SU-DHL-6 (cell line): Measurements from ENCODE around the gene POU3F3.

Experiments used
- H2AFZ ChIP-seq: fragments of 200-600 bp; sonication (generic); 2 replicates; pipeline ENCODE4 v1.6.1; 2014; ENCODE audit warnings: low read depth, mild to moderate bottlenecking, moderate library complexity, mixed read lengths, antibody characterized with exemption, low read length; ENCODE audit not compliant: severe bottlenecking
- H3F3A ChIP-seq: fragments of 200-600 bp; shearing (Covaris generic); 2 replicates; pipeline ENCODE4 v1.6.0; 2016; ENCODE audit warnings: antibody characterized with exemption, mild to moderate bottlenecking; ENCODE audit not compliant: insufficient read depth
- H3K27ac ChIP-seq: fragments of 200-600 bp; sonication (generic); 2 replicates; pipeline ENCODE4 v1.5.1; 2016; ENCODE audit warnings: low read depth, mild to moderate bottlenecking, low read length, moderate library complexity, mixed read lengths
- H3K27me3 ChIP-seq: fragments of 200-600 bp; sonication (generic), shearing (Covaris generic); 2 replicates; pipeline ENCODE4 v1.6.0; 2014; ENCODE audit warnings: mild to moderate bottlenecking, low read length
- H3K36me3 ChIP-seq: fragments of 200-600 bp; sonication (generic); 2 replicates; pipeline ENCODE4 v1.6.1; 2014; ENCODE audit warnings: mild to moderate bottlenecking, low read length, mixed read lengths
- H3K4me2 ChIP-seq: fragments of 300-600, 200-600 bp; shearing (Covaris generic), sonication (generic); 2 replicates; pipeline ENCODE4 v1.6.0; 2014; ENCODE audit warnings: low read length, low read depth, mild to moderate bottlenecking; ENCODE audit not compliant: poor library complexity, severe bottlenecking
- H3K4me3 ChIP-seq: fragments of 200-600 bp; sonication (generic); 2 replicates; pipeline ENCODE4 v1.5.1; 2014; ENCODE audit warnings: antibody characterized with exemption, low read length, mild to moderate bottlenecking, mixed read lengths; ENCODE audit not compliant: insufficient read depth, poor library complexity, severe bottlenecking
- H3K79me2 ChIP-seq: fragments of 200-600 bp; sonication (generic); 2 replicates; pipeline ENCODE4 v1.6.1; 2014; ENCODE audit warnings: mild to moderate bottlenecking, low read length, moderate library complexity; ENCODE audit not compliant: insufficient read depth
- H3K9ac ChIP-seq: fragments of 200-600 bp; sonication (generic); 2 replicates; pipeline ENCODE4 v1.7.0; 2014; ENCODE audit warnings: mild to moderate bottlenecking, low read length
- H3K9me2 ChIP-seq: fragments of 200-600 bp; sonication (generic); replicated peaks from 2 replicates; pipeline ENCODE4 v1.6.1; 2014; ENCODE audit warnings: low read length; ENCODE audit not compliant: insufficient read depth
- H3K9me3 ChIP-seq: fragments of 200-600 bp; sonication (generic); 2 replicates; pipeline ENCODE4 v1.6.1; 2014; ENCODE audit warnings: low read length, mixed read lengths; ENCODE audit not compliant: insufficient read depth
- H4K20me1 ChIP-seq: fragments of 200-600 bp; sonication (generic); 2 replicates; pipeline ENCODE4 v1.6.1; 2014; ENCODE audit warnings: low read depth, mild to moderate bottlenecking, antibody characterized with exemption, low read length, moderate library complexity, mixed read lengths
- CTCF ChIP-seq: fragments of 200-600 bp; sonication (generic); IDR thresholded peaks from one replicate; pipeline ENCODE4 v1.5.1; 2017; ENCODE audit warnings: antibody characterized with exemption, mild to moderate bottlenecking, low read length, moderate library complexity; ENCODE audit not compliant: insufficient read depth, poor library complexity, severe bottlenecking
- EZH2phosphoT487 ChIP-seq: fragments of 200-600 bp; sonication (generic), shearing (Covaris generic); conservative IDR thresholded peaks from 2 replicates; pipeline ENCODE4 v1.6.1; 2018; ENCODE audit warnings: mild to moderate bottlenecking, antibody characterized with exemption, low read length, moderate library complexity, mixed read lengths

The POU3F3 gene

GRCh38 chr2:104862058-104862941, 8.4 kb downstream of the POU3F3 start:
- no peak overlapping the region for H2AFZ ChIP-seq
- no peaks in the 10 kb centered on the region for H4K20me1 ChIP-seq
- no peak overlapping the region for H3K4me2 ChIP-seq

GRCh38 chr2:104863146-104863467, 9.2 kb downstream of the POU3F3 start:
- H3K4me3 ChIP-seq, result no peak overlapping the region
- H3K9ac ChIP-seq, result no peak overlapping the region
- H2AFZ ChIP-seq, result no peak overlapping the region
- no peaks in the 10 kb centered on the region for H3K79me2 ChIP-seq
- H4K20me1 ChIP-seq, result no peaks in the 10 kb centered on the region
- H3K27me3 ChIP-seq, result no peaks in the 10 kb centered on the region
- H3K9me3 ChIP-seq, result no peaks in the 10 kb centered on the region
- TF ChIP-seq EZH2phosphoT487, result no peak
- TF ChIP-seq CTCF, result no peak
- H3K27ac ChIP-seq, result no peak overlapping the region
- no peak overlapping the region for H3K4me2 ChIP-seq
- no peaks in the 10 kb centered on the region for H3F3A ChIP-seq
- H3K36me3 ChIP-seq, result no peaks in the 10 kb centered on the region
- no peaks in the 10 kb centered on the region for H3K9me2 ChIP-seq

More at GRCh38 chr2:104862058-104862941, 8.4 kb downstream of the POU3F3 start:
- H3K27ac ChIP-seq, result no peak overlapping the region
- H3K9ac ChIP-seq, result no peak overlapping the region
- no peak overlapping the region for H3K4me3 ChIP-seq
- no peak for TF ChIP-seq EZH2phosphoT487
- no peak for TF ChIP-seq CTCF
- H3K9me2 ChIP-seq, result no peaks in the 10 kb centered on the region
- H3F3A ChIP-seq, result no peaks in the 10 kb centered on the region
- H3K9me3 ChIP-seq, result no peaks in the 10 kb centered on the region
- no peaks in the 10 kb centered on the region for H3K27me3 ChIP-seq
- no peaks in the 10 kb centered on the region for H3K36me3 ChIP-seq
- H3K79me2 ChIP-seq, result no peaks in the 10 kb centered on the region

GRCh38 chr2:104863468-104864279, 9.8 kb downstream of the POU3F3 start:
- Histone ChIP-seq H3K79me2 (no peaks in the 10 kb centered on the region), H3K27me3 (no peaks in the 10 kb centered on the region), H4K20me1 (no peaks in the 10 kb centered on the region), H3K9me2 (no peaks in the 10 kb centered on the region), H3K4me3 (no peak overlapping the region), H3K9ac (no peak overlapping the region), H3K36me3 (no peaks in the 10 kb centered on the region), H3K4me2 (no peak overlapping the region), H3K27ac (no peak overlapping the region), H2AFZ (no peak overlapping the region), H3K9me3 (no peaks in the 10 kb centered on the region), H3F3A (no peaks in the 10 kb centered on the region)
- TF ChIP-seq EZH2phosphoT487 (no peak), CTCF (no peak)
